HUDEP-2 (cell line): ENCODE measurements around the gene PANK1.

Experiments
- DNase-seq, 76 experiments: peaks; one replicate each; lab custom pipeline; 2025; ENCODE audit not compliant: unreplicated experiment in 76 of 76; lab: John Stamatoyannopoulos, UW

The PANK1 gene

DNA sequence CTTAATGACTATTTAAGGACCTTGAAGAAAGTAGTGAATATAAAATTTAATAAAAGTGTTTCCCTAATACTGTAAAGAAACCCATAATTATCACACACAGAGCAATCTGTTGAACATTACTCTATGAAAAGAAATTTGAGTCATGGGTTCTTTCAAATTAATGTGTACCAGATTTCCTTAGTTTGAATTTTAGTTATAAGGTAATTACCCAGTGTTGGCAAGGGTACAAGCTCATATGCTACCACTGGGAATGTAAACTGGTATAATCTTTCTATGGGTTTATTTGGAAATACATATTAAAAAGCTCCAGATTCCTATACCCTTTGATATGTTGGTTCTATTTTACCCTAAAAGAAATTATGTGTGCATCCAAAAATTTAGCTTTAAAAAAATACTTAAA, 22.9 kb downstream of the PANK1 start:
- no peak for DNase-seq

DNA sequence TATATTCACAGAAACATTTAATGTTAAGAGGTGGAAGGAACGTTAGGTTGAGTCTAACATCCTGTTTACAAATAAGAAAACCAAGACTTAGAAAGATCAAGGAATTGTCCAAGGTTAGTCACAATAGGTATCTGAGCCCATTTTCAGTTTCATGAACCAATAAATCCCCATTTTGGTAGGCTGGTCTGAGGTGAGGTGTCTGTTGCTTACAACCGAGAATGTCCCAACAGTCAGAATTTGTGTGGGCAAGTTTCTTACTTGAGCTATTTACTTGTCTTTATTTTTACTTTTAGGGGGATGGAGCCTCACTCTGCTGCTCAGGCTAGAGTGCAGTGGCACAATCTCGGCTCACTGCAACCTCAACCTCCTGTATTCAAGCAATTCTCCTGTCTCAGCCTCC, 23.6 kb downstream of the PANK1 start:
- no peak for DNase-seq

DNA sequence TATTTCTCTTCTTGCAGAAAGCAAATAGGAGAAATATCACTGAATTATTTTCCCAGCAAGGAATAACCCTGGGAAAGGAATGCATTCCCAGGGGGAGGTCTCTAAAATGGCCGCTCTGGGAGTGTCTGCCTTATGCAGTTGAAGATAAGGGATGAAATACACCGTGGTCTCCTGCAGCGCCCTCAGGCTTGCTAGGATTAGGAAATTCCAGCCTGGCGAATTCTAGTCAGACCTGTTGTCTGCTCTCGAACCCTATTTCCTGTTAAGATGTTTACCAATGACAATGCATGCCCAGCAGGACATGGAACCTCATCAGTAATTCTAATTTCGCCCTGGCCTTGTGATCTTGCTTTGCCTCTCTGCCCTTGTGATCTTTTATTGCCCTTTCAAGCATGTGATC, 24.7 kb downstream of the PANK1 start:
- peak in 1 of 76 experiments; percentile 4 for DNase-seq

DNA sequence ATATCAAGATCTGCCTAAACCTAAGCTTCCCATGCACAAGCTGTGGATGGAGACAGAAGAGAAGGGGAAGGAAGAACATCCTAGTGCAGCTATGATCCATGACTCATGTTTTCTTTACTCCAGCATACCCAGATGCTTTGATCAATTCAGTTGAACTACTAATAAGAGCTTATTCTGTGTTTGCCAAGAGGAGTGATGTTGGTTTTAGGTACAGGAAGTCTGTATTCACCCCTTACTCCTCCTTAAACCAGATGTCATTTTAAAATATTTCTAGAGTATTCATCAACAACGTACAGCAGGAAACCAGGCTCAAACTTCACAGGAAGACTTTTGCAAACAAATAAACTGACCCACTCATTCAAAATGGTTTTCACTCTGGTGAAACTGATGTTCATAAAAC, 29.2 kb downstream of the PANK1 start:
- DNase-seq: no peak

DNA sequence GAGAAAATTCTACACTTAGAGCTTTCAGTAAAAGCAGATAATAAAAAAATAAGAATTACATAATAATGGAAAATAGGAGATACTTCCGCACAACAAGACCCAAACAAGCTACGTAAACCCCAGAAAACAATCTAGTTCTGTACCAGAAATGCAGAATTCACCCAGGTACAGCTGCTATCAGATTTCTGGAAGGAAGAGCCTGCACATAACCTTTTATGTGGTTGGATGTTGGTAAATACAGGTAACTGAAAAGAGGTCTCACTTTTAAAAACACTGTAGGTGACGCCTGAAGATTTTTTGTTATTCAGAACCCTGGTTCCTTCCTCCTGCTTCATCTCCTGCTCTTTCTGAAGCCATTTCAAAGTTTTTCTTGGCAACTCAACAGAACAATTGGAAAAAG, 29.9 kb downstream of the PANK1 start:
- no peak for DNase-seq

DNA sequence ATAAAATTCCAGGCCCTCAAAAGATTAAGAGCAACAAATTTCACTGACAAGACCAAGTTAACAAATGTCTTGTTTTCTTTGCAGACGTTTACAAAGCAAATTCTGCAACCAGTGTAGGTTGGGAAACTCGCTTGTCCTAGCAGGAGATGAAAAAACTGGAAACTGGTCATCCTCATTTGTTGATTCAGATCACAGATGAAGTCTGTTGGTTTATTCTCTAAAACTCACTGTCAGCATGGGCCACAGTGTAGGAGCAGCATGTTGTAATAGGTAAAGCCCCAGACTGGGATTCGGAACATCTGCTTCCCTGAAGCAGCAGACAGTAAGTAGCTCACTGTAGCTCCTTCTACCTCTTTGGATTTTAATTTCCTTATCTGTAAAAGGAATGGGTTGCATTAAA, 31.5 kb downstream of the PANK1 start:
- no peak for DNase-seq

DNA sequence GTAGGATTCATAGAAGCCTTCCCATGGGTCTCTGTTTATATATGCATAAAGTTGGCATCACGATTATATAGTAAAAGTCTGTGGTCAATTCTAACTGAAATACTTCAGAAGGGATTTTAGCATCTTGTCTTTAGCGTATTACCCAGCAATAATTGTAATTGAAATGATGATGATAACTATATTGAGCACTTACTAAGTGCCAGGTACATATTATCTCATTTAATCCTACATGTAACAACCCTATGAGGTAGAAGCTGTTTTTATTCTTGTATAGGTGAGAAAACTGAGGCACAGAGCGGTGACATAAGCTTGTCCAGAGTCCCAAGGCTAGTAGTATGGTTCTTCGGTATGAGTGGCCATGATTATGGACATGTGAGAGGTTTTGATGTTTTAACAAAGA, 33.8 kb downstream of the PANK1 start:
- no peak for DNase-seq

DNA sequence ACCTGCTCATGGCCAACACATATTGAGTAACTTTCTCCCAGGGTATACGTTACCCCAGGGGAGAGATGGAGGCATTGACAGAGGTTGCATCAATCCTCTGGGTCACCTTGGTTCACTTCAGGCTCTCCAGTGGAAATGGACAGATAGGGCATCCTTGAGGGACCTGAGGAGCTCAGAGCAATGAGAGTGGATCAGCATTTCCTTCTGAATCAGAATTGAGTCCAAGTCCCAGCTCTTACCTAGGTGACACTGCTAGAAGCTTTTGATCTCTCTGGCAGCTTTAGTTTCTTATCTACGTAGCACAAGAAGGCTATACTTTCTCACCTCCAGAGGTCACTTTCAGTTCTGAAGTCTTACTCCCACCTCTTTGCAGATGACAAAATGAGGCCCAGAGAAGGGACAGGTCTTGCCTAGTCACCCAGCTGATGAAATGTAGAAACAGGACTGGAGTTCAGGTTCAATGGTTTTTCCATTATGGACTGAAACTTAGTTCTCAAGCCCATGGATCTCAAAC, 35.2 kb downstream of the PANK1 start:
- DNase-seq: peak in 7 of 76 experiments; percentile 4 to 40 (median 15)

DNA sequence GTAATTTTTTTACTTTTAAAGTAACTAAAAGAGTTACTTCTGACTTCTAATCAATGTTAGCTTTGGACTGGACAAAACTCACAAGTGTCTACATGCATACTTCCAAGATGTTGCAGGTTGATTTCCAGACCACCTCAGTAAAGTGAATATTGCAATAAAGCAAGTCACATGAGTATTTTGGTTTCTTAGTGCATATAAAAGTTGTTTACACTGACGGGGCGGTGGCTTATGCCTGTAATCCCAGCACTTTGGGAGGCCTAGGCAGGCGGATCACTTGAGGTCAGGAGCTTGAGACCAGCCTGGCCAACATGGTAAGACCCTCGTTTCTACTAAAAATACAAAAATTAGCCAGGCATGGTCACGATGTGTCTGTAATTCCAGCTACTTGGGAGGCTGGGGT, 40.8 kb downstream of the PANK1 start:
- no peak for DNase-seq

DNA sequence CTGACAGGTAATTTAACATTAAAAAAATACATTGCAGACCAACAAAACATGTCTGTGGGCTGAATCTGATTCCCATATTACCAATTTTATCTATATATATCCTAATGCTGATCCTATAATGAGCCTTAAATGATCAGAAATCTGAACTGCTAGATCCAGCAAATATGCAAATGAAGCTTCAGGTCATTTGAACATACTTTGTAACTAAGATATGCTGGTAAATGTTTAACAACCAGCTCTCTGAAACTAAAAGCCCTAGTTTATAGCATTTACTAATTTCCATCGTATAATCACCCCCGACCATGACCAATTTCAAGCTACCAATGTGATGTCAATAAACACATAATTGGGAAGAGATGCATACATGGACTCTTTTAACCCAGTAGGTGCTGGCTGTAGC, 42.1 kb downstream of the PANK1 start:
- DNase-seq: no peak

DNA sequence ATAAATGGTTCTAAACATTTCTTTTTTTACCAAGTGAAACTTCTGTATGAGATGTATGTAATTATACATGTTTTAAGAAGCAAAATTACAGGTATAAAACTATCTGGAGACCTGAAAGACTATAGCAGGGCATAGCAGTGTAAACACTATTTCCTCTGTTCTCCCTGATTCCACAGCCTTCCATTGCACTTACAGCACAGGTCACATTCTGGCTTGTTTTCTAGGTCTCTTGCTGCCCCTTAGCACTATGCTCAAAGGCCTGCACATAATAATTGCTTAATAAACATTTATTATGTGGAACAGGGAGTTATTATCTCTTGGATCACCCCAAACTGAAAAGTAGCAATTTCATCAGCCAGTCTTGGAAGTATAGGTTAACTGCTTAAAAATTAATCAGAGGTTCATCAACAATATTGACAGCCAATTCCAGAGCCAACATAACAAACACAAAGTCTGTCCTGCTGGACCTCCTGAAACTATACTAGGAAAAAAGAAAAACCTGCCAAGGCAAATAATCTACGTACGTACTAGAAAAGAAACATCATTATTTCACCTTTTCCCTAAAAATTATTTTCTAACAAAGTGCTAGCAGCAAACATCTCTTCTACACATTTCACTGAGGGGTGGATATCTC, 43.2 kb downstream of the PANK1 start:
- DNase-seq: no peak

DNA sequence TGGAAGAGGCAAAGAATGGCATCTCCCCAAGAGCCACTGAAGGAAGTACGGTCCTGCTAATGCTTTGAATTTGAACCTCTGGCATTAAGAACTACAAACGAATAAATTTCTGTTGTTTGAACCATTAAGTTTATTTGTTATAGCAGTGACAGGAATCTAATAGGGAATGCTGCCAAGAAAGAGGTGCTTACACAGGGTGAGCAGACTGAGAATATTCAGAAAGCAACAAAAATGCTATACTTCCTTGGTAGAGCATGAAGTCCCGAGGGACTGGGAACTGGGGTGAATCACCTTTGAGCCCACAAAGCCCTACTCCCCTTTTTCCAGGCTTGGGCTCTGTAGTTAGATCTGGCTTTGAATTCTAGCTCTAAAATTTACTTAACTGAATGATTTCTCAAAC, 45.0 kb downstream of the PANK1 start:
- DNase-seq: no peak

DNA sequence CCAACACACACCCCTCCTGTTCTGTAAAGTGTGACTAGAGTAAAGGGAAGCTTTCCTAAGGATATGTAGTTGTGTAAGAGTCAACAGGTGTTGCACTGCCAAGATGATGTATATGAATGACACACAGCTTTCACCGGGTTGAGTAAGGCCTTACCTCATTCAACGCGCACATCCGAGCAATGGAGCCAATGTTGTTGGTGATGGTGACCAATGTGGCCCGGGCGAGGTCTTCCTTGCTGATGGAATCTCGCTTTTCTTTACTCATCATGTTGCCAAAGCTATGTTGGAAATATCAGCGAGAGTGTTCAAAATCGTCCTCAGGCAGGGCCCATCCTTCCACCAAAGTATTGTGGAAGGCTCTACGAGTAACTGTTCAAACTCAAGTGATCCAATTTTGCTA, 52.0 kb downstream of the PANK1 start:
- DNase-seq: no peak

DNA sequence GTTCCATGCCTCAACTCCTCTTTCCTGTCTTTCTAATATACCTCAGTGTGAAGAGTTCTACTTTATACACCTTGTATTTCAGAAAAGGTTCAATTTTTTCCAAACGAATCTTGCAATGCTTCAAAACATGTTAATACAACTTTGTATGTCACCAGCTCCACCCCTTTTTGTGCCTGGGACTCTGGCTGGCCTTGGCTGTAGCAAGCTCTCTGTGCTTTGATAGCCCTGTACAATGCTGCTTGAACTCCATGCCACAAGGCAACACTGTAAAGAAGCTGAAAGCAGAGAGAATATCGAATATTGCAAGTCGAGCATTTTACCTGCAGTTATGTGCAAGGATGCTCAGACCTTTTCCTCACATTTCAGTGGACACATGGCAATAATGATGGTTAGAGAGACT, 52.5 kb downstream of the PANK1 start:
- DNase-seq: no peak

DNA sequence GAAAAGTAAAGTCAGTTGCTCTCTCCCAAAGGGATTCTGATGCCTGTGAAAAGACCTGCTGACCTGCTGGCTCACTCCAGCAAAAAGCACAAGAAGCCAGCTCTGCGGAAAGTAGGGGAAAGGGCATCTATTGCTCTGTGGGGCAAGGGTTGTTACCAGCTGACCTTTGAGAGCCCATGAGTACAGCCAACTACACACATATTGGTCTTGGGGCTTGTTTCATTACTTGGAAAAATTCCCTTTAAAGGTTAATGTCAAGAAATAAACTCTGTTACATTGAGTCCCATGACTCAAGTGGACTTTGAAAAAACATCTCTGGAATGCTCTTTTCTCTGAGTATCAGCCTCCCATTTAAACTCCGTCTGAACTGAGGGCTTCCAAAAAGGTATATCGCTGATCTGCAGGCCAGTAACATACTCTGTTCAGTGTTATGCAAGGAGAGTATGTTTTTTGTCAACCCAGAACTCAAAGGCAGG, 53.2 kb downstream of the PANK1 start:
- no peak for DNase-seq

DNA sequence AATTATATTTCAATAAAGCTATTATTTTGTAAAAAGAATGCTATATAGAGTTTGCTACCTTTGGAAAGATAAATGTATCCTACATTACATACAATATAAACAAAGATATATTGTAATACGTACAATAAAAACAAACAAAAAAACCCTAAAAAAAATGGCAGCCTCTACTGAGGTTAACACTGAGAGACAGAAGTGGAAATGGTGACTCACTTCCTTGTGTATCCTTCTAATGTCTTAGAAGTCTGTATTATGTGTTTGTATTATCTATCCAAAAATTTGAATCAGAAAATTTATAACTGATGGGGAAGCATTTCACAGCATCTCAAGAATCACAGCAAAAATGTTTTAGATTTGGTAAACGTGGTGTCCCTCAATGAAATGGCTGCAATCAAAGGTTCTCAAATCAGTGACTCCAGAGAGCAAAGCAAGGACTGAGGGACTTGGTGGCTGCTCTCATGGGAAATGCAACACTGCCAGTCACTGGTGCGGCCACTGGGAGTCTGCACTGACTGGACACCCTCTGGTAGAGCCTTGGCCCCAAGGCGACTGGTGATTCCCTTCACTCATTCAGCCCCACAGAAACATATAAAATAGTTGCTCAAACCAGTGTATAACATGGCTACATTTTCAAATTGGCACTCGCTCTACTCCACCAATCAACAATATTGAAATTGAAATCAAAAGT, 53.8 kb downstream of the PANK1 start:
- no peak for DNase-seq

DNA sequence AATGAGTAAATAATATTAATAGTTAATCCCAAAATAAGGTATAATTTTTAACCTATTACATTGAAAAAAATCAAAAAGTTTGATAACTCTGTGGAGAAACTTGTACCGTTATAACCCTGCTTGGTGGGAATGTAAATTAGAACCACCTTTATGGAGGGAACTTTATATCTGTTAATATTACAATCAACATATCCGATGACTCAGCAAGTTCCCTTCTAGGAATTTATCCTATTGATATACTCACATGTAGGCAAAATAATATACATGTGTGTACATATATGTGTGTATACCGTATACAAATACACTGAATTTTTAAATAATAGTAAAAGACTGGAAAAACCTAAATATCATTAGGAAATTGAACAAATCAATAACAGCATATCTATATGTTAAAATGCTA, 54.7 kb downstream of the PANK1 start:
- no peak for DNase-seq

DNA sequence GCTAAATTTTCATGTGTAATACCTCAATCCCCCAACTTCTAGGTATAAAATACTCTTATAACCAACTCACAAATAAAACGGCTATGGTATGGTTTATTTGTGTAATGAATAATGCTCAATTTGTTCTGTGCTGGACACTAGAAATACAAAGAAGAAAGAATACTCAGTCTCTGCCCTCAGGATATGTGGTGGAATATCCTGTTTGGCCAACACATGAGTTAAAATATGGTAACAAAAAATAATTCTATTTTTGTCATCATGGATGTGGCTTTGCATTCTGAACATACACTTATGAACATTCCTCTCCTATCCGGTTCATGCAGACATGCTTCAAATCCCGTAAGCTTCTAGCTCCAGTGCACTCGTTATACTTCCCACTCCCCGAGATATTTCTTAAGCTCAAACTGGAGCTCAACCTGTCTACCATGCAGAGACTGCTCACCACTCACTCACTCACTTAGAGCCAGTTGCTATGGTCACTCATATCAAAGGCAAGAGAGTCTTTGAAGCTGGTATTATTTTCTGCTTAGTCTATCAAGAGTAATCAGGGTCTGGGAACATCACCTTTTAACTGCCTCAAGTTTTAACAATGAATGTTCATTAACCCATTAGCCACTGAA, 55.8 kb downstream of the PANK1 start:
- no peak for DNase-seq

DNA sequence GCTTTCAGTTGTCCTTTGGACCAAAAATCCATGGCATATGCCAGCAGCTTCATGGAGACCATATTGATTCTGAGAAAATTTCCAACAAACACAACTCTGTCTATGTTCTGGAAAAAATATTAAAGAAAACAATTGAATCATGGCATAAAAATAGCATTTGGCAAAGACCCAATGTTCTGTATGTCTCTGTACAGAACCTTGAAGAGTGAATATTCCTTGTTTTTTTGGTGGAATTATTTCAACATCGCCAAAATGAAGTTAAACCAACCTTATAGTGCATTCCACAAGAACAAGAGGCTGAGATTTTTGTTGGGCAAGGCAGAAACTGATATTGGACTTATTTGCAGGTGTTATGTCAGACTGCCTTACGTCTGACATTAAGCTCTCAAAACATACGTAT, 56.4 kb downstream of the PANK1 start:
- DNase-seq: no peak

DNA sequence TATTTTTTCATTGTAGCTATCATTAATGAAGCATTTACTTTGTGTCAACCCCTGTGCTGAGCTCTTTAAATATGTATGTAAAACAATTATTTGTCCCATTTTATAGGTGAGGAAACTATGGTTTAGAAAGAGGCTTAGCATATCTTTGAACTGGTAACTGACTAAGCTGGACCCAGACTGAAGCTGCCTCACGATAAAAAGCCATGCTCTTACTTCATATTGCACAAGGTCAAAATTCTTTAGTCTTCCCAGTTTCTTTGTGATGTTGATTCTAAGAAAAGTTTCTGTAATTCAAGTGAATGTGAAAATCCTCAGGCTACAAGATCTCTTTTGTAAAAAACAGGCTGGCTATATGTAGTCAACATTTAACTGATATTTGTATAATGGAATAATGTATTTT, 63.0 kb downstream of the PANK1 start:
- no peak for DNase-seq

DNA sequence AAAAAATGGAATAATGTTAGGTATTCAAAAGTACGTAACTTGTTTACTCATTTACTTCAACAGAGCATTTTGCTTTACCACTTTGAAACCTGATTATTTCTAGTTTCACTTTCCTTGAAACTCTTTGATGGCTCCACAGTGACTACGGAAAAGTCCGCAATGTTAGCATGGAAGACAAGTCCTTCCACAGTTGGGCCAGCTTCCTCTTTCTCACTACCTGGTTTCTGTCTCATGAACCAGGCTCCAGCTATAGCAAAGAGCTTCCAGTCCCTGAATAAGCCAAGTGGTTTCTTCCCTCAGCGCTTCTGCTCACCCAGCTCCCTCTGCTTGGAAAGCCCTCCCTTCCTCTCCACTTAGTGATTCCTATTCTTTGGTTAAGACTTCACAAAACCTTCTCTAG, 64.8 kb downstream of the PANK1 start:
- DNase-seq: no peak

DNA sequence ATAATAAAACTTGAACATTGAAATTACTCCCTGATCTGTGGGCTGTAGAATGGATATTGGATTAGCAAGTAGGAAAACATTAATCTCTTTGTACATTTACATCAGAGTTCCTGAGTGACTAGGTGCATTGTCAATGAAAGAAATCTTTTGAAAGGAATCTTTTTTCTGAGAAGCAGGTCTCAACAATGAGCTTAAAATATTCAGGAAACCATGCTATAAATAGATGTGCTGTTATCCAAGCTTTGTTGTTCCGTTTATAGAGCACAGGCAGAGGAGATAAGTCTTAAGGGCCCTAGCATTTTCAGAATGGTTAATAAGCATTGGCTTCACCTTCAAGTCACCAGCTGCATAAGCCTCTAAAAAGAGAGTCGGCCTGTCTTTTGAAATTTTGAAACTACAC, 68.3 kb downstream of the PANK1 start:
- DNase-seq: no peak
